ENCODE data around the gene SMIM20. TPM values are rescaled to one million over a fixed set of nuclear protein-coding genes. Genes with fewer than 3 reads are reported as not detected.

The SMIM20 gene
- total and polyA plus RNA-seq, 9 of the 15 experiments (the other 6 are each of a cell fraction or from before 2014, with no cell fraction given): 25.1 to 51.0 (median 38.9) TPM

GRCh38 chr4:25890571-25891485 lies 23.2 kb upstream of the SMIM20 start (continued):
- TF ChIP-seq ARNT (IDR thresholded peaks at IDR 0.05): no peak
- TF ChIP-seq MECOM (CRISPR knock-in tag; IDR thresholded peaks at IDR 0.05): no peak
- no peak for TF ChIP-seq ZFP1 (CRISPR knock-in tag; IDR thresholded peaks at IDR 0.05)
- no peak for TF ChIP-seq ZFPM2 (CRISPR knock-in tag; IDR thresholded peaks at IDR 0.05)
- no peak for TF ChIP-seq FOXK1 (CRISPR knock-in tag; IDR thresholded peaks at IDR 0.05; ENCODE audit: borderline replicate concordance)

- no peaks in the 10 kb centered on the region for H3K4me1 ChIP-seq (replicated peaks in 1 of 2; ENCODE audit: control insufficient read depth in 2 of 2, insufficient read depth in 2 of 2, low read length in 2 of 2)
- no peaks in the 10 kb centered on the region for H3K9me1 ChIP-seq (ENCODE audit: control insufficient read depth, insufficient read depth, low read length)
- H3K27me3 ChIP-seq (ENCODE audit: control insufficient read depth in 2 of 2, insufficient read depth in 2 of 2, low read length in 2 of 2): peaks cover 33 to 42% of the 10 kb centered on the region in 2 experiments
- in situ Hi-C loops (cut with MboI) (no loop called here), intact Hi-C loops (cut with micrococcal nuclease) (no loop called here)
- CTCF ChIA-PET (ENCODE audit: low intra/inter-chr PET ratio): no interaction called here
- no peak overlapping the region for H2AFZ ChIP-seq (ENCODE audit: low read depth, low read length)
- DNase-seq (ENCODE audit: extremely low read depth in 1 of 4, low spot score in 3 of 4) (no peak), ATAC-seq (no peak), FAIRE-seq (no peak)
- no peaks in the 10 kb centered on the region for H3K79me2 ChIP-seq (ENCODE audit: control insufficient read depth, insufficient read depth, low read length)
- H3K9me3 ChIP-seq (replicated peaks; ENCODE audit: control insufficient read depth, insufficient read depth, low read depth, low read length): no peaks in the 10 kb centered on the region
- BruUV-seq (replicated peaks): no TSS peak
- 1% methylated on average over 6 of the region's 6 CpGs for WGBS (ENCODE audit: insufficient coverage, low coverage, missing lambda C conversion rate)
- POLR2A ChIA-PET: no interaction called here
- H3K4me3 ChIP-seq: no peak overlapping the region
- no peaks in the 10 kb centered on the region for H4K20me1 ChIP-seq (replicated peaks; ENCODE audit: control insufficient read depth, insufficient read depth, low read length)
- H3K36me3 ChIP-seq (ENCODE audit: control insufficient read depth, insufficient read depth, low read length): no peaks in the 10 kb centered on the region
- H3K9ac ChIP-seq (ENCODE audit: insufficient read depth in 1 of 2, low read depth in 2 of 2, low read length in 2 of 2): no peak overlapping the region
- no peak overlapping the region for H3K4me2 ChIP-seq (ENCODE audit: insufficient read depth, low read length)
- H3K27ac ChIP-seq (ENCODE audit: extremely low read depth, low read depth, low read length): no peak overlapping the region
- TF ChIP-seq ZBTB33 (CRISPR knock-in tag; IDR thresholded peaks at IDR 0.05) (no peak), POLR2H (tag; IDR thresholded peaks at IDR 0.05; ENCODE audit: low read depth) (no peak), MECOM (CRISPR knock-in tag; IDR thresholded peaks at IDR 0.05) (no peak), ZNF146 (CRISPR knock-in tag; IDR thresholded peaks at IDR 0.05; ENCODE audit: unreplicated experiment) (no peak), ETV6 (IDR thresholded peaks at IDR 0.05; ENCODE audit: borderline replicate concordance in 1 of 2, low read depth in 2 of 2, low read length in 1 of 2) (no peak), ETV6 (CRISPR knock-in tag; IDR thresholded peaks at IDR 0.05; ENCODE audit: borderline replicate concordance) (no peak), FOXA3 (CRISPR knock-in tag; conservative IDR thresholded peaks at IDR 0.05 in 1 of 2, IDR thresholded peaks at IDR 0.05 in 1 of 2) (no peak), MNT (conservative IDR thresholded peaks at IDR 0.05) (no peak)
Observed at GRCh38 chr4:25892796-25893195, 21.2 kb upstream of the SMIM20 start.
